NCI-H146 treated with DMSO at 0.1 percent for 48 hours (cell line): ENCODE results near the gene TAF13.
A peak's percentile ranks its signal among the peaks of the same experiment; 100 is the strongest.
"Not testable (repeated sequence)": the region's sequence is repeated elsewhere in the genome, so short reads cannot be mapped to it uniquely, and the experiment has no call there.

Experiments used
- DNase-seq: peaks from one replicate; lab custom pipeline; 2025; ENCODE audit not compliant: unreplicated experiment; lab: John Stamatoyannopoulos, UW

Gene TAF13

DNA sequence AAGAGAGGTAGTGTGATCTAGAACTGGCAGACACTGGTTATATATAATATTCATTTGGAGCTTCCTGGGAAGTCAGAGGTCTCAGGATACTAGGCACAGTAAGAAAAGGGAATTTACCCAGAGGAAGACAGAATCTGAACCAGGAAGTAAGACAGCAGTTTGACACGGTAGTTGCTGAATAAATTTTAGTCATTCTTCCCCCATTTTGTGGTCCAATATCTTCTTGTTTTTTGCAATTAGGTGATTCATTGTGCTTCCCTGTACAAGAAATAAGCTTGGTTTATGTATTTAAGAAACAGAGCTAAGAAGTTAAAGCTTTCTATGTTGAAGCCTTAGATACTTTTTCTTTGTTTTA, 16.0 kb upstream of the TAF13 start:
- no peak for DNase-seq

DNA sequence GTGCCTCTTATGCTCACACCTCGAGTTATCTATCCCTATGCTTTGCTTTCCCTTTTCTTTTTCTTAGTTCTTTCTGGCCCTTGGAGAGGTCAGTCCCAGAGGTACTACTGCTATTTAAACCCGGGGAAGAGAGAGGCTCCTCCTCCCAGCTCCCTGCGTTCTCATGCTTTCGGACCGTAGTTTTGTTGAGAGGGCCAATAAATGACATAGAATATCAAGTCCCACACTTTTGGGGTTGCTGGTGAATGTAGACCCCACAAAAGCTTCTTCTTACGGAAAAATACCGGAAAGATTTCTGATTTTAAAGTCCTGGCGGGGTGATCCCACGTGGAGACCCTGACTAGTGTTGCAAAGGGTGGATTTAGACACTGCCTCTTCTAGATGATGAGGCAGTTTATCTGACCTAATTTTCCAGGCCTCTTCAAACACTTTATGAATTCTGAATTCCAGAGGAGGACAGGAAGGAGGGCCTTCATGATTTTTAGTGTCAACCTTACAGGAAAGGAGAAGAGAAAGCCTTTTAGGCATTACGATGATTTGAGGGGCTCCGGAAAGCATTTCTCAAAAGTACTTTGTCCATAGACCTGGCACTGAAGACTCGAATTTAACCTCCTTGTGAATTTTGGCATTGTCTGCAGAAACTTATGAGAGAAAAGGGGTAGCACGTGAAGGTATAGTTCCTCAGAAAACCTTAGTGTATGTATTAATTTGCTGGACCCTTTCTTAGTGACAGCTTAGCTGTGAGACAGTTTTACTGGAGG, 15.5 kb upstream of the TAF13 start:
- peak; percentile 47 for DNase-seq

DNA sequence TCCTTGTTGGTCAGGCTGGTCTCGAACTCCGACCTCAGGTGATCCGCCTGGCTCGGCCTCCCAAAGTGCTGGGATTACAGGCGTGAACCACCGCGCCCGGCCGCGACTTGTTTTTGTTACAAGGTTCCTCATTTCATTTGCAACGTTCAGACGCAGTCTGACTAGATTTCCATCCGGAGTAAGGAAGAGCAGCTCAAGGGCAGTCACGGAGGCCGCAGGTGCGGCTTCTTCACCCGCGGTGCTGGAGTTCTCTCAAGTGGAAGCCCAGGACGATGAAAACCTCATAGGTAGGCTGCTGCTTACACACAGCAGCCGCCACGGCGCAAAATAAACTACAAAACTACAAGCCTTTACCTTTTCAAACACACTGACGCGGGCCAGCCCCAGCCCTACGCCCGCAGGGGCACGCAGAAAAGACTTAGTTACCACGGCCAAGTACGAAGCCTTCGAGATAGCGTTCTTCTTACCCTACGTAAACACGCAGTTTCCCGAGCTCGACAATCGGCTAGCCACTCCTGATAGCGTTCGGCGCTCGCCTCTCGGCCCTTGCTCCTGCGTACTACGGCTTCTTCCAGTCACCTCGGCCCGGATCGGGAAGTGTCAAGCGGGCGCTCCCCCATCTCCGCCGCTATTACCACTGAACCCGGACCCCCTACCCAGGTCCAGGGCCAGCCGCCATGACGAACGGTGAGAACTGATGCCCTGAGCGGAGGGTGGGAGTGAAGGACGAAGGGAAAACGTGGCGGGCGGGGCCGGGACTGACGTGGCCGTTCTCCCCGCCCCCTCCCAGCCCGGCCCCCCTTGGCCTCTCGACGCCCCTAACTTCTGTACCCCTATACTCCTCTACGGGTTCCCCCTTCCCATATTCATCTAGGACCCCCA, 14.6 kb upstream of the TAF13 start, which contains the start of gene TMEM167B:
TSS of gene TMEM167B (plus strand) at position 569 of the 882 bp plus-strand sequence. CDS start at position 678, 109 bp downstream.
- peak; percentile 73 for DNase-seq

DNA sequence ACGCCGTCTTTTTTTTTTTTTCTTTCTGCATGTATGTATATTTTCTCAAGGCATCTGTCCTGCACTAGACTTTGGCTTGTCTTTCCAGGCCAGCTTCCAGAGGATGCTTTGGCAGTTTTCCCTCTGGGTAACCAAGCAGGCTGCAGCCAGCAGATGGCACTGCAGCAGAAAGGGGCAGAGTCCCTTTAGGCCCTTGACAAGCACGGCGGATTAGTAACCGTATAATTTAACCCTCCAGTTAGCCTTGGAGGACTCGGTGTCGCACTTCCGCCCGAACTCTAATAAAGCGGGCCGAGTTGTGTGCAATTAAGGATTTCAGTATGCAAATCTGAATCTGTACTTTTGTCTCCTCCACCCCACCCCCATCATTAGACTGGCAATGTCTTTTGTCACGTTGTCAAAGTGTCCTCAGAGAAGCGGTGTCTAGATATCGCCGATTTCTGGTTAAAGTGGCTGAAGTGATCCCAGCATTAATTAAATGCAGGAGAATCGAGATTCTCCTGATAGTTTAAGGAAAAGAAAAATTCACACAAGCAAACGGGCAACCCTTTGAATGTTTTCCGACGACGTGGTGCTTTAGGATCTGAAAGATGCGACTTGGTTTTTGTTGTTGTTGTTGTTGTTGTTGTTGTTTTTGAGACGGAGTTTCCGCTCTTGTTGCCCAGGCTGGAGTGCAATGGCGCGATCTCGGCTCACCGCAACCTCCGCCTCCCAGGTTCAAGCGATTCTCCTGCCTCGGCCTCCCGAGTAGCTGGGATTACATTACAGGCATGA, 13.6 kb upstream of the TAF13 start:
- DNase-seq, result no peak

DNA sequence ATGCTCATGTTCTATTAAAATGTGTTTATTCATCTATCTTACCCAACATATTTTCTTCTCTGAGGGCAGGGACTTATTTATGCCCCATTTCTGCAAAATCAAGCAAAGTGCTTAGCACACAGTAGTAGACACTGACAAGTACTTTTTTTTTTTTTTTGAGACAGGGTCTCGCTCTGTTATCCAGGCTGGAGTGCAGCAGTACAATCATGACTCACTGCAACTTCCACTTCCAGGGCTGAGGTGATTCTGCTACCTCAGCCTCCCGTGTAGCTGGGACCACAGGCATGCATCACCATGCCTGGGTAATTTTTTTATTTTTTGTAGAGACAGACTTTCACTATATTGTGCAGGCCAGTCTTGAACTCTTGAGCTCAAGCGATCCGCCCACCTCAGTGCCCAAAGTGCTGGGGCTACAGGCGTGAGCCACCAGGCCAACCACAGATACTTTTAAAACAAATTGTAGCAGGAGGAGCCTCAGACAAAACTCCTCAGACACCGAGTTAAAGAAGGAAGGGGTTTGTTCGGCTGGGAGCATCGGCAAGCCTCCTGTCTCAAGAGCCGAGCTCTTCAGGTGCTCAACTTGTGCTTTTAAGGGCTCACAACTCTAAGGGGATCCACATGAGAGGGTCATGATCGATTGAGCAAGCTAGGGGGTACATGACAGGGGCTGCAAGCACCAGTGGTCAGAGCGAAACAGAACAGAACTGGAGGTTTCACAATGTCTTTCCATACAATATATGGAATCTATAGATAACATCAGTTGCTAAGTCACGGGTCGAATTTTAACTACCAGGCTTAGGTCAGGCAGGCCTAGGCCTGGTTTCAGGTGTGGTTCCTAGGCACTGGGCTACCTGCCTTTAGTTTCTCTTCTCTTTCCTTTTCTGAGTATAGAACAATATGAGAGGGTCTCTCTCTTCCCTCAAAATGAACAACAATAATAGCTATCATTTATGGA, 9.0 kb upstream of the TAF13 start:
- DNase-seq, result no peak

DNA sequence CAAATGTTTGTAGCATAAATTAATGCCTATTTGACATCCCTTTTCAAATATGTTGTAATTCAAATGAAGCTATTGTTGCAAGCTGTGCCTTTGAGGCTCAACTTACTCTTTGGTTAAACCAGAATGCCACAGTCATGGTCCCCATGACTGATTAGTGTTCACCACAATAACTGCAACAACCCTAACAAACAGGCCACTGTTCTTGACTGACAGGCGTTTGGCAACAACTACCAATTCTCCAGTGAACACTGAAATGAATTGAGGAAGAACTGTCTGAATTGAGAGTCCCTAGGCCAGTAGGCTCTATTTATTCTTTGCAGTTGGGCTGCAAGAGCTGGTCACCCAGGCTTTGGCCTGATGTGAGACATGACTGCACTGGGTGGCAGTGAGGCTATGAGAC, 8.1 kb upstream of the TAF13 start:
- DNase-seq, result no peak

DNA sequence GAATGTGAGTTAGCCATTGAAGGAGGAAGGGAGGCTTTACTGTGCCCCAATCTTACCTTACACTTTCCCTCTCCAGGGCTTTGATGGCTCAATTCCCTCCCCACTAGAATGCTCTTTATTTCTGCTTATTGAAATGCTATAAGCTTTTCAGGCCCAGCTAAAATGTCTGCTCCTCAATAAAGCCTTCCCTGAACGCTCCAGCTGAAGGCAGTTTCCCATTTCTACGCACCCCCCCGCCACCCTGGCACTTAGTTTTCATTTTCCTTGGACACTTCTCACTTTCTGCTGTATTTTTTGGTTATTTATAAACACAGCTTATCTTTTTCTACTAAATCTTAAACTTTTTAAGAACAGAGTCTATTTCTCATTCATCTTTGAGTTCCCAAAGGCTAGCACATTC, 7.7 kb upstream of the TAF13 start:
- DNase-seq, result no peak

DNA sequence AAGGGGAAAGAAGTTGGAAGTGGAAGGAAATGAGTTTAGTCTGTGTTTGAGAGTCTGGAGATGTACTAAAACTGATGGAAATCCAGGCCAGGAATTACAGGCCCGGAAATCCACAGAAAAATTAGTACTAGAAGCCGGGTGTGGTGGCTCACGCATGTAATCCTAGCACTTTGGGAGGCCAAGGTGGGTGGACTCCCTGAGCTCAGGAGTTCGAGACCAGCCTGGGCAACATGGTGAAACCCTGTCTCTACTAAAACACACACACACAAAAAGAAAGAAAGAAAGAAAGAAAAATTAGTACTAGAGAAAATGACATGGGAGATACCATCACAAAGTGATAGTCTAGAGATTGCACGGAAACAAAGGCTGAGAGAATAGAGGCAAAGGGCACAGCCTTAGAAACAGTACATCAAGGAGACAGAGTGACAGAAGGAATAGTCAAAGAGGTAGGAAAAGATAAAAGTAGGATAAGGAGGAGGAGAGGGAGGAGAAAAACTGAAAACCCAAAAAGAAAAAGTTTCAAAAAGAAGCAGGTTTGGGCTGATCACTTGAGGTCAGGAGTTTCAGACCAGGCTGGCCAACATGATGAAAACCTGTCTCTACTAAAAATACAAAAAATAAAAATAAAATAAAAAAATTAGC, 4.8 kb upstream of the TAF13 start:
- no peak for DNase-seq

DNA sequence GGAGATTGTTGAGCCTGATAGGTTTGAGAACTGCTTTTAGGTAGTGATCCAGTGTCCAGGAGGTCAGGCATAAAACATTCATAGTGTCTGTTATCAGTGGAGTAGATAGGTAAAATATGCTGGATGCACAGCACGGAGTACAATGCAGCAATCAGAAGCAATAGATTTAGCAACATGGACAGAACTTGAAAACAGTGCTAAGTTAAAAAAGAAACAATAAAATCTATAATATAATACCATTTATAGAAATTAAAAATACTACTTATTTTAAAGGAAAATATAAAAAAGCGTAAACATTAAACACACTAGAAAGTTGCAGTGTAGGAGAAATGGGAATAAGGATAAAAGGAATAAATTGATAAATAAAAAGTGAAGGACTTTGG, 3.4 kb upstream of the TAF13 start:
- no peak for DNase-seq

DNA sequence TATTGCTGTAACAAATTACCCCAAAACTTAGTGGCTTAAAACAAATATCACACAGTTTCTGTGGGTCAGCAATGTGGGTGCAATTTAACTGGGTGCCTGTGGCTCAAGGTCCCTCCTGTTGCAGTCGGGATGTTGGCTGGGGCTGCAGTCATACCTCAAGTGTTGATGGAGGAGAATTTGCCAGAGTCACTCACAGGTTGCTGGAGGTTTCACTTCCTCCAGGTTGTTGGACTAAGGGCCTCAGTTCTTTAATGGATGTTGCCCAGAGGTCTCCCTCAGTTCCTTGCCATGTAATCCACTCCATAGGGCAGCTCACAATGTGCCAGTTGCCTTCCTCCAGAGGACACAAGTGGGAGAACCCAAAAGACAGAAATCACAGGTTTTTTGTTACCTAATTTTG, 2.5 kb upstream of the TAF13 start:
- DNase-seq, result no peak

DNA sequence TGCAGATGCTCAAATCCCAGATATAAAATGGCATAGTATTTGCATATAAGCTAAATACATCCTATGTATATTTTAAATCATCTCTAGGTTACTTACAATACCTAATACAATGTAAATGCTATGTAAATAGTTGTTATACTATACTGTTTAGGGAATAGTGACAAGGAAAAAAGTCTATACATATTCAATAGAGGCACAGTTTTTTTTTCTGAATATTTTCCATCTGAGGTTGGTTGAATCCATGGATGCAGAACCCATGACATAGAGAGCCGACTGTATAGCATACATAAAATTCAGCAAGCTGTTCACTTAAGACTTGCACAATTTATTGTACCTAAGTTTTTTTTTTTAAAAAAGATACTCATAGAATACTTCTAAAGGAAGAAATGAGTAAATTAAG, 6.5 kb downstream of the TAF13 start:
- no peak for DNase-seq

DNA sequence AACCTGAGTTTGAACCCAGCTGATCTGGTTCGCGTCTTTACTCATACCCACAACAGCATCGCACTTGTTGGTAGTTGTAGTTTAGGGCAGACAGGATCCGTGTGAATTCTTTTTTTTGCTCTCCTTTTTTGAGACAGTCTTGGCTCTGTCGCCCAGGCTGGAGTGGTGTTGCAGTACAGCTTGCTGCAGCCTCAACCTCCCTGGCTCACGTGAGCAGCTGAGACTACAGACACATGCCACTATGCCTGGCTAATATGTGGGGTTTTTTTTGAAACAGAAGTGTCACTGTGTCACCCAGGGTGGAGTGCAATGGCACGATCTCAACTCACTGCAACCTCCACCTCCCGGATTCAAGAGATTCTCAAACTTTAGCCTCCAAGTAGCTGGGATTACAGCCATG, 7.9 kb downstream of the TAF13 start:
- DNase-seq, result no peak

DNA sequence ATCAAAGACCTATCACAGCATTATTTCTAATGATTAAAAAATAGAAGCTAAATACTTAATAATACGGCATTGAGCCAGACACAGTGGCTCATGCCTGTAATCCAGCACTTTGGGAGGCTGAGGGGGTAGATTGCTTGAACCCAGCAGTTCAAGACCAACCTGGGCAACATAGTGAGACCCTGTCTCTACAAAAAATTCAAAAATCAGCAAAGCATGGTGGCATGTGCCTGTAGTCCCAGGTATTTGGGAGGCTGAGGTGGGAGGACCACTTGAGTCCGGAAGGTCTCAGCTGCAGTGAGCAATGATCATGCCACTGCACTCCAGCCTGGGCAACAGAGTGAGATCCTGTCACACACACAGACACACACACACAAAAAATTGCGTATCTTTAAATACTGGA, 10.7 kb downstream of the TAF13 start:
- DNase-seq, result no peak

DNA sequence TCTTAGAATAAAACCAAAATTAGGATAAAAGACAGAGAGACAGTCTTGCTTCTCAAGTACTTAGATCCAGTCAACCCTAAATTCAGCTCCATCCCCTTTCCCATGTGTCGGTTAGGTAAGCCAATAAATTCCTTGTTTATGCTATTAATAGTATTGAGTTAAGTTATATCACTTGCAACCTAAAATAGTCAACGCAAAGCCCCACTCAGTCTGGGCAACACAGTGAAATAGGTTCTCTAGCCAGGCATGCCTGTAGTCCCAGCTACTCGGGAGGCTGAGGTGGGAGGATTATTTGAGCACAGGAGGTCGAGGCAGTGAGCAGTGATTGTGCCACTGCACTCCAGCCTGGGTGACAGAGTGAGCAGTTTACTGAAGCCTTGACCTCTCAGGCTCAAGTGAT, 14.6 kb downstream of the TAF13 start:
- no peak for DNase-seq

DNA sequence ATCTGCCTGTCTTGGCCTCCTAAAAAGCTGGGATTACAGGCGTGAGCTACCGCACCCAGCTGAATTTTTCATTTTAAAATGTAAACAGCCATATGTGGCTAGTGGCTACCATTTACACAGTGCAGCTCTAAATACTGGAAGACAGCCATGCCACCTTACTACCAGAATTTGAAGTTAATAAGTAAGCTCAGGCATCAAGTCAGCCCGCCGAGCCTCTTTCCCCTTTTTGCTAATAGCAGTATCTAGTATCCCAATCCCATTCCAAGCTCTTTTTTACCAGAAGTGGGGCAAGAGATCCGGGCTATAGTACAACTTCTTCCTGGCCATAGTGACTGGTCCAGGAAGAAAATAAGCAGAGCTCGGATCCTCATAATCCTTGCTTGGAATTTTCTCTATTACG, 15.1 kb downstream of the TAF13 start:
- DNase-seq, result no peak

DNA sequence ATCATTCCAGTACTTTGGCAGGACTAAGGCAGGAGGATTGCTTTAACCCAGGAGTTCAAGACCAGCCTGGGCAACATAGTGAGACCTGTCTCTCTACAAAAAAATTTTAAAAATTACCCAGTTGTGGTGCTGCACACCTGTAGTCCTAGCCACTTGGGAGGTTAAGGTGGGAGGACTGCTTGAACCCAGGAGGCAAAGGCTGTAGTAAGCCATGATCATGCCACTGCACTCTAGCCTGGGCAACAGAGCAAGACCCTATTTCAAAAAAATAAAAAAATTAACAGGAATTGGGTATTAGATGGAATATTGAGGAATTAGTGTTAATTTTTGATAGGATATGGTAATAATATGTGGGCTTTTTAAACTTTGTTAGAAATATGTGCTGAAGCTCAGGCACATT, 16.8 kb downstream of the TAF13 start:
- no peak for DNase-seq

DNA sequence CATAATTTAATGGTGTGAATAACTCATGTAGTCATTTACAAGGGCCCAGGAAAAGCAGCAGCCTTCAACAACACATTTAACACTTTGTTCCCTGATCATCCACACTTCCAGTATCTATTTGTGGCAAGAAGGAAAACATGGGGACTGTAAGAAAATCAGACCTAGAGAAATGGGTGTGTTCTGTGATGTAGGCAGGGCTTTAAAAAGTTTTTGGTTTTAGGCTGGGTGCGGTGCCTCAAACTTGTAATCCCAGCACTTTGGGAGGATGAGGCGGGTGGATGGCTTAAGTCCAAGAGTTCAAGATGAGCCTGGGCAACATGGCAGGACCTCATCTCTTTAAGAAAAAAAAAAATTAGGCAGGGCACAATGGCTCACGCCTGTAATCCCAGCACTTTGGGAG, 19.7 kb downstream of the TAF13 start:
- DNase-seq, result no peak

DNA sequence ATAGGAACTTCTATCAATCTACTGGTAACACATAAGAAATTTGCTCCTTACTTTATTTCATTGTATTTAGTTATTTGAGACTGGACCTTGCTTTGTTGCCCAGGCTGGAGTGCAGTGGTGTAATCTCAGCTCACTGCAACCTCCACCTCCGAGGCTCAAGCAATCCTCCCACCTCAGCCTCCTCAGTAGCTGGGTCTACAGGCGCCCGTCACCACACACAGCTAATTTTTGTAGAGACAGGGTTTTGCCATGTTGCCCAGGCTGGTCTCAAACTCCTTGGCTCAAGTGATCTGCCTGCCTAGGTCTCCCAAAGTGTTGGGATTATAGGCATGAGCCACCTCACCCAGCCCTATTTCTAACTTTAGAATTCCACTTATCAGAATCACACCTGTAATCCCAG, 23.7 kb downstream of the TAF13 start:
- not testable (repeated sequence) for DNase-seq

DNA sequence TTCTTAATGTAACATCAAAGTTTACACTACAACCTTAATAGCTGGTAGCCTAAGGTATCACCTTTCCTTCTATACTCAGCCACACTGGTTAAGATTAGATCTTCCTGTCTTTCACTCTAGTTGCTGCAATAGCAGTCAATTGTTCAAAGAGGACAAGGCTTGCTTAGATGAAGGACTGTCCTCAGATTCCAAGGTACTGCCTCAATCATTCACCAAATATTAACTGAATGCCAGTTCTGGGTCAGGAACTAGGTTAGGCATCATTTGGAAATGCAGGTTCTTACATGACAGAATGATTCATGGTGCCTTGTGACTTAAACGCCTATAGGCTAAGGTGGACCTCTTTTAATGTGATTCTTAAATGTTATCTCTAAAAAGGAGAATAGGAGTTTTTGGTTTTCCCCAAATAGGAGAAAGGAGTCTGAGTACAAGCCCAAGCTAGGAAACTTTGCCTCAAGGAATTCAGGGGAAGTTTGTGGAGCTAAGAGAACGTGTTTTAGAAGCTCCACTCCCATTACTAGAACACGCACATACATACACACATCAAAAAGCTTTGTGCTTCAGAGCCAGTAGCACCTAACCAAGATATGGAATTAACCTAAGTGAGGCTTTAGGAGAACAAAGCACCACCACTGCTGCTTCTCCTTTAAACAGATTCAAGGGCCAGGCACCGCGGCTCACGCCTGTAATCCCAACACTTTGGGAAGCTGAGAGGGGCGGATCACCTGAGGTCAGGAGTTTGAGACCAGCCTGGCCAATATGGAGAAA, 25.4 kb downstream of the TAF13 start:
- DNase-seq, result no peak
